ENCODE results near the gene GCN1. TPM values are rescaled to one million over a fixed set of nuclear protein-coding genes. Genes with fewer than 3 reads are reported as not detected.

The GCN1 gene
- total and polyA plus RNA-seq, 2 of the 8 experiments (the other 6 are each of a cell fraction or from before 2014, with no cell fraction given) = 61.4 to 133 TPM

- Histone ChIP-seq H3K79me2 (ENCODE audit: control insufficient read depth in 1 of 2, insufficient read depth in 2 of 2, low read length in 2 of 2) (no peaks in the 10 kb centered on the region), H3K23ac (ENCODE audit: insufficient read length) (no peak overlapping the region), H3K23me2 (ENCODE audit: low read depth, low read length) (no peaks in the 10 kb centered on the region), H3K36me3 (ENCODE audit: control insufficient read depth in 2 of 4, insufficient read depth in 4 of 4, low read length in 3 of 4) (peaks cover 67 to 95% (median 84%) of the 10 kb centered on the region in 4 experiments), H3K4me2 (ENCODE audit: insufficient read depth in 1 of 2, low read depth in 2 of 2, low read length in 2 of 2) (no peak overlapping the region), H2BK5ac (ENCODE audit: low read depth, low read length) (no peak overlapping the region), H4K5ac (ENCODE audit: insufficient read length, low read depth, low read length) (no peak overlapping the region), H3K79me1 (ENCODE audit: low read depth, low read length) (0 out of 2 replicates have a peak, but pooled peaks cover 2% of the 10 kb centered on the region), H3K27ac (ENCODE audit: low read depth, low read length) (no peak overlapping the region), H3K4me1 (replicated peaks in 1 of 4; ENCODE audit: control insufficient read depth in 3 of 4, insufficient read depth in 4 of 4, low read length in 3 of 4) (no peaks in the 10 kb centered on the region; a peak in 1 of 7 replicates), H3K27me3 (replicated peaks in 1 of 4; ENCODE audit: control insufficient read depth in 3 of 4, extremely low read depth in 1 of 4, insufficient read depth in 3 of 4, low read length in 3 of 4) (no peaks in the 10 kb centered on the region), H3K9ac (replicated peaks in 1 of 4; ENCODE audit: extremely low read depth in 1 of 4, low read depth in 3 of 4, low read length in 3 of 4) (no peak overlapping the region), H3K14ac (ENCODE audit: insufficient read length) (no peak overlapping the region), H3K56ac (replicated peaks; ENCODE audit: insufficient read length, low read depth, low read length) (no peak overlapping the region), H2BK12ac (ENCODE audit: low read depth, low read length) (no peak overlapping the region), H3K9me3 (ENCODE audit: insufficient read depth in 2 of 2, low read depth in 1 of 2, low read length in 1 of 2) (no peaks in the 10 kb centered on the region), H4K8ac (ENCODE audit: extremely low read depth, insufficient read depth, low read length) (no peak overlapping the region; the same call in 1 of the 2 replicates), H4K20me1 (replicated peaks in 1 of 2; ENCODE audit: control insufficient read depth in 1 of 2, insufficient read depth in 2 of 2, low read length in 2 of 2) (peaks cover 0 to 10% of the 10 kb centered on the region in 2 experiments), H4K91ac (replicated peaks; ENCODE audit: insufficient read length, low read length) (no peak overlapping the region), H2BK15ac (ENCODE audit: low read length) (no peak overlapping the region), H2BK120ac (replicated peaks; ENCODE audit: low read depth, low read length) (no peak overlapping the region), H3K4me3 (ENCODE audit: extremely low read depth in 1 of 4, insufficient read depth in 2 of 4, low read depth in 3 of 4, low read length in 4 of 4) (no peak overlapping the region), H3K18ac (ENCODE audit: extremely low read depth, low read length) (no peak overlapping the region), H2AFZ (ENCODE audit: low read length) (no peak overlapping the region), H3K4ac (replicated peaks; ENCODE audit: insufficient read length, low read depth, low read length) (no peak overlapping the region), H2AK5ac (ENCODE audit: low read depth, low read length) (no peak overlapping the region), H2BK20ac (ENCODE audit: low read length) (no peak overlapping the region)
- TF ChIP-seq FOSL1 (IDR thresholded peaks at IDR 0.05; ENCODE audit: insufficient read depth, low read depth, low read length) = no peak
- no peak for TF ChIP-seq NANOG (IDR thresholded peaks at IDR 0.05; ENCODE audit: insufficient read depth, low read depth, low read length, poor library complexity, severe bottlenecking)
- CTCF ChIA-PET (ENCODE audit: partially characterized antibody) = no interaction called here
- no peak for FAIRE-seq
- no peak for DNase-seq (ENCODE audit: low read depth in 1 of 2, low spot score in 2 of 2)
- POLR2A ChIA-PET (ENCODE audit: partially characterized antibody) = interaction anchor here (0.8 to 8.1 kb wide), 2 partner anchors 18 to 19 kb away, joined by 3 to 82 read pairs; no protein-coding TSS in a partner anchor
- 91% methylated on average over 8 of the region's 8 CpGs; no CpG with 5 or more reads in 1 of the 2 experiments for WGBS, 2 experiments (ENCODE audit: extremely low coverage in 1 of 2, insufficient coverage in 1 of 2, insufficient read length in 1 of 2, insufficient replicate concordance in 2 of 2, low coverage in 1 of 2, low lambda C conversion rate in 2 of 2, missing lambda C conversion rate in 1 of 2)
These were observed 49.4 kb downstream of the GCN1 start for GRCh38 chr12:120145164-120145563.

Measured in H1 (cell line).